ENCODE data around the gene LPIN1.
"Not testable (repeated sequence)": the region's sequence is repeated elsewhere in the genome, so short reads cannot be mapped to it uniquely, and the experiment has no call there.

Gene LPIN1

DNA sequence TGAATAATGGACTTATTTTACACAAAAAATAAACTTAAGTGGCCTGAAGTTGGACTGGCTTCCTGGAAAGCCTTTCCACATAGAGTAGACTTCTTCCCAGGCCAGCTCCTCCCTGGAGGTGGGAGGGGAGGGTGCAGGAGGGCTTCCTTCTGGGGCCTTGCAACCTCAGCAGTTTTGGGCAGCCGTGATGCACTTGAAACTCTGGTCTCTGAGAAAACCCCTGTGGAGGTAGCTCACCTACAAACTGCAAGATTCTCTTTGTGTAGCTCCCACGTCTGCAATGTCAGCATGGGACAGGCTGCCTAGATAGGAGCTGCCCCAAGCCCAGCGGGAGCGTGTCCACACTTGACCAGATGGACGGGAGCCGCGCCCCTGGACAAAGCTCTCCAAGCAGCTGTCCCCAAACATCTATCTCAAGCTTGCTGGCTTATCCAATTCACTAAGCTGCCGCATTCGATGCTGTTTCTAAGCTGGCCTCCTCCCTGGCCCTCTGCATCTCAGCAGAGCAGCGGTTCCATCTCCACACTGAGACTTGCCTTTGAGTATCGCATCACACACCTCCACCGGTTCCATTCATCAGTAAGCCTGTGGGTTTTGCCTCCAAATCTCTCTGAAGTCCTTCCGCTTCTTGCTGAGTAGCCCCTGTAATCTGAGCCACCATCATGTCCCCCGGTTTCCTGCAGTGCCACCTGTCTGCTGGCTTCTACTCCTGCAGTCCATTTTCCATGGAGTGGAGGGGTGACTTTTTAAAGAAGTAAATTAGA lies 1.6 kb upstream of the LPIN1 start:
- no peak for DNase-seq

DNA sequence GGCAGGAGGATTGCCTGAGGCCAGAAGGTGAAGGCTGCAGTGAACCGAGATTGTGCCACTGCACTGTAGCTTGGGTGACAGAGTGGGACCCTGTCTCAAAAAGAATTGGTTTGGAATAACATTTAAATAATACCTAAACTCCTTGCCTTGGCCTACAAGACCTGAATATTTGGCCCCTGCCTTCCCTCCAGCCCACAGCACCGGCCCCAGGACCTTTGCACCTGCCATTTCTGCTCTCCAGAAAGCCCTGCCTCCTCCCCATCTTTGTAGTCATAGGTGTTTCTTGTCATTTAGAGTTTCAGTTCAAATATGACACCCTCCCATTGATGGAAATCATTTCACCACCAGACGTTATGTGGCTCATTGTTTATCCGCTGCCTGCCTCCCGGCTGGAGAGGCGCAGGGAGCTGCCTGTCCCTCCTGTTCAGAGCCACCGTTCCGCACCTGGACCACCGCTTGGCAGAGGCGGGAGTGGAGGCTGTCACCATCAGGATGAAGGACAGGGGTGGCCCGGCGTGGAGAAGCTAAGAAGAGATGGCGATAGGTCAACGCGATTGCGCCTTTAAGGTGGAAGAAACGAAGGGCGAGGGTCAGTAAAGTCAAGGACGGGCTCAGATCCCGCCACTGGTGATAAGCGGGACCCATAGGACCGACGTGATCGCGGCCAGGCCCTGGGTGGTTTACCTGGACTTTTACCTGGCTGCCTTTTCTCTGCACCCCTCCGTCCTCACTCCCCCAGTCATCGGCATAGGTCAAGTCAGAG lies 638 bp upstream of the LPIN1 start:
- no peak for DNase-seq

DNA sequence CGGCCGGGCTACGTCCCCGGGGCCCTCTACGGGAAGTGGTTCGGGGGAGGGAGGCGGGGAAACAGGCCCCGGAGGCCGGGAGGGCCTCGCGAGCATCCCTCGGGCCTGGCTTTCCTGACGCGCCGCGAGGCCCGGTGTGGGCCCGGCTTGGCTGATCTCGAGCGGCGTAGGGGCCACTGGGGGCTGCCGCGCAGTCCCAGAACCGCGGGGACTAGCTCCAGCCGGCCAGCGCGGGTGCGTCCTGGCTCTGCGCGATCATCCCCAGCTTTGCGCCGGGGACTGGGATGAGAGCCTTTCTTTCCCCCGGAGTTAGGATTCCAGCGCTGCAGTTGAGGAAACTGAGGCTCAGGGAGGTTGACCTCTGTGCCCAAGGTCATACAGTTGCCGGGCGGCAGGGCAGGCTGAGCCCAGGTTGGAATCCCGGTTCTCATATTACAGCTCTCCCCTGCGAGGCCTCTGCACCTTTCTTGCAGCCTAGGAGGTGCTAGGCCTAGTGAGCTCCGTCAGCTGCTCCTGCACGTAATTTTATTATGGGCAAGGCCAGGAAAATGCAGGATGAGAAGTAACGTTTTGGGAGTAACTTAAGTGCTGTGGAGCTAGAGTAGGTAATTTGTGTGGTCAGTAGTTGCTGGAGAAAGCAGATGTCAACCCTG lies 501 bp downstream of the LPIN1 start:
- no peak for DNase-seq

DNA sequence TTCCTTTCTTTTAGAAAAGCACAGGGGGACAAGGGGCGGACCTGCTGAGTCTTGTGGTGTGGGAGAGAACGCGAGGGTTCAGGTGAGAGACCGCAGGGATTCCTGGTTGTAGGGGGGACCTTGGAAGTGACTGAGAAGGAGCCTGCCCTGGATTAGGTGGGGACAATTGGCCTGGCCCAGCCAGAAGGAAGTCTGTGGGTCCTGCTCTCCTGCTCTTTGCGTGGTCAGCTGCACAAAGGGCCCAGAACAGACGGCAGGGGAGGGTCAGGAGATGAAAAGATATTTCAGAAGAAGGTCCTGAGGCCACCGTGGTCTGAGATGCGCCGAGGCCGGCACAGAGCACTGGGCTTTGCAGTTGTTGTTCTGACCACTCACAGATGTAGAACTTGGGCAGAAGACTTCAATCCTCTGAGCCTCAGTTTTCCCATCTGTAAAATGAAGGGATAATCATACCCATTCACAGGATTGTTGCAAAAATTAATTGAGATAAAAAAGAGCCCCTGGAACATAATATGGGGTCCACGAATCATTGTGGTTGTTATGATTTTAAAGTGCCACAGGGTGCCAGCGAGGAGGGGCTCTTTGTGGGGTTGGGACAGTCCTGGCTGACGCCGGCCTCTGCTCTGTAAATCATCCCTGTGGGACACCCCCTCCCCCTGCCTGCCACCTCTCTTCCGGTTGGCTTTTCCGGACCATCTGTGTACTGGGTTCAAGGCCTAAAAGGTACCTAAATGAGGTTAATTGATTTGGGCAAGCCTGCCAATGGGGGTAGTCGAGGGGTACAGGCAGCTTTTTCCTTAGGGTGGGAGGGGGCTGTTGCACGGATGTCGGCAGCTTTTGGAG lies 1.8 kb downstream of the LPIN1 start:
- no peak for DNase-seq

DNA sequence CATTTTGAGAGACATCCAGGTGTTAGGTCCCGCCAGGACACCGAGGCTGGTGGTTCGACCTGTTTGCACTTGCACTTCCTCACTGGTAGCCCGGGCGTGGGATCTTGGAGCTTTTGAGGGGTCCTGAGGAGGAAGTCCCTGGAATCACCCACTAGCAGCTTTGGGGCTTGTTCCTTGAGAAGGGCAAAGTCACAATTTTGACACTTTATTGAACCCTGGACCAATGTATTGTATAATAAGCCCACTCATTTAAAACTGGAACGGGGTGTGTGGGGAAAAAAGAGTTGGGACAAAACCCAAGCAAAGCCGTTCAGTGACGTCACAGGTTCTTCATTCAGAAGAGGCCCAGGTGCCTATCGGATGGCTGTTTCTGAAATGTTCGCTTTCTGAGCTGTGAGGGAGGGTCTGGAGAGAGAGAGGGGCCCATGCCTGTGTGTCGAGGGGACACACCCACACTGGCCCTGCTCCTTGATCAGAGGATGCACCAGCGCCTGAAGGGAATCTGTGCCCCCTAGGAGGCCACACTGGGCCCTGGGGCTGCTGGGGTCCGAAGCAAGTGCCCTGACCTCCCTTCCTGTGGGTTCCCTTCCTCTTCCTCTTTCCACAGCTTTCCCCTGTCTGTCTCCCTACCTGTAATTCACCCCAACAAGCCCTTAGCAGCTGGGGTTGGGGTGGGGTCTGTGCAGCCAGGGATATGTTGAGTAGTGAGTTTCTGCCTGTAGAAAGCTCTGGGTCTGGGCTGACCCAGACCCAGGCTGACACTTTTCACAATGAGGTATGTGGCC lies 2.6 kb downstream of the LPIN1 start:
- no peak for DNase-seq

DNA sequence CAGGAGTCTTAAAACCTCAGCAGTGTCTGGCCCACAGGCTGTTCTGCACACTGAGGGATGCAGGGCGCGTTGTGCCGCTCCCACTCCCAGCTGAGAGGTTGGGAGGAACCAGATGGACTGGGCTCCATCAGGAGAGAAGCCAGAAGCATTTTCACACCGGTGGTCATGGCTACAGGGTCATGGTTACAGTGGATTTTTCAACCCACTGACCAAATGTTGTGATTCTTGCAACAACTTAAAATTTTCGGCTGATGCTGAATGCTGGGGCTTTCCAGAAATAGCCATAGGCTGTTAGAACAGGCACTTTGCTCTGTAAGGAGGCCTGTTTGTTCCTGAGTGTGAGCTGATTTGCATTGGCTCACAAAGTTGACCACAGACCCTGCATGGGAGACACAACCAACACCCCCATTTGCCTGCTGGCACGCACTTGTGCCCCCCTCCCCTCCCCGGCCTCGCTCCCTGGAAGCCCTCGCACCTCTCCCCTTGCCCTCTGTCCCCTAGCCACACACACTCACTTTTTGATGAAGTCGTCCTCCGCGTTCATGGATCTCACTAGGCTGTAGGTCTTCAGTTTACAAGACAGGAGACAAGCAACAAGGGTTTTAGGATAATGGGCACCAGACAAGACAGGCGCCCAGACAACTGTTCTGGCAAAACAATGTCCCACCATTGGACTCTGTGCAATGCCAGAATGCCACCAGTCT lies 3.4 kb downstream of the LPIN1 start:
- no peak for DNase-seq

DNA sequence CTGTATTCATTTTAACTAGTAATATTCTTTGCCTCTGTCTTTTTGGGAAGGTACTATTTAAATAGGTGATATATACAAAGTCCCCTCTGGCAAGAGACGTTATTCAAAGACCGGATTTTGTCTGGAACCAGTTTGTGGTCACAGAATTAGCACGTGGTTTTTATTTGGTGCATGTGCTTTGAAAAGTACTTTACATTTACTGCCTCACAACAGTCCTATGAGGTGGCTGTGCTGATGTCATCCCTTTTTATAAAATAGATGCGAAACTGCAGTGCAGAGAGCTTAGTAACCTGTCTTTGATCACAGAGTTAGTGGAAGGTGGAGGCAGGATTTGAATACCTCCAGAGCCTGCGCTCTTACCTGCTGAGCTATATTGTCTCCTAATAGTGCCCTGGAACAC lies 4.0 kb downstream of the LPIN1 start:
- DNase-seq, result no peak

DNA sequence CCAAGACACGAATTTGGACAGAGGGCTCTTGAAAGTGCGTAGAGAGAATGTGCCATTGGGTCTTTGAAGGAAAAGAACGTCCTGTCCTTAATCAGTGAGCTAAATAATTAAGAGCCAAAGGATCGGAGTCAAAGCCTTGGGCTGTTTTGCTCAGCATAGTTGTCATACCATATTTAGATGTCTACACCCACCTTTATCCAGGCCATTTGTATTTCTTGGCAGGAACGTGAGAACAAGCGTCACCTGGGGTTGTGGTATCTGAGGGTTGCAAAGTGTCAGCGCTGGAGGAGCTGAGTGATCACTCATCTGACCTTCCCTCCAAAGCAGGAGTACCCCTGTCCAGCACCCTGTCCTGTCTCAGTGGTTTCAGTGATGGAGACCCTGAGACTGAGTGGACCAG lies 4.5 kb downstream of the LPIN1 start:
- no peak for DNase-seq

DNA sequence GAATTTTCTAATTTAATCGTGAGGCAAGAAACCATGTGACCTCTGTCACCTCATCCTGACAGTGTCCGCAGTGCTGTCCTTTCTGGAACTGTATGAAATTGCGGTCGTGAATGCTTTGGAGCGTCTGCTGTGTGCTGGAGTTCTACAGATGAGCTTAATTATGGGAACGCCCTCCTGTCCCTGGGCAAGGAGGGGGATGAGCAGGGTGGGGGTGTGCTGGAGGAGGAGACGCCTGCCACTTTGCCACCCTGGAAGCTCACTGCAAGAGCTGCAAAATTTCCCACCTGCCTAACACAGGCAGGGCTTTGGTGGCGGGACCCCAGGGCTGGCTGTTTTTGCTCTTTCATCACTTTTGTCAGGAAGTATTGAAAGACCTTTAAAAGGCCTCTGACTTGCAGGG lies 6.5 kb downstream of the LPIN1 start:
- DNase-seq, result no peak

DNA sequence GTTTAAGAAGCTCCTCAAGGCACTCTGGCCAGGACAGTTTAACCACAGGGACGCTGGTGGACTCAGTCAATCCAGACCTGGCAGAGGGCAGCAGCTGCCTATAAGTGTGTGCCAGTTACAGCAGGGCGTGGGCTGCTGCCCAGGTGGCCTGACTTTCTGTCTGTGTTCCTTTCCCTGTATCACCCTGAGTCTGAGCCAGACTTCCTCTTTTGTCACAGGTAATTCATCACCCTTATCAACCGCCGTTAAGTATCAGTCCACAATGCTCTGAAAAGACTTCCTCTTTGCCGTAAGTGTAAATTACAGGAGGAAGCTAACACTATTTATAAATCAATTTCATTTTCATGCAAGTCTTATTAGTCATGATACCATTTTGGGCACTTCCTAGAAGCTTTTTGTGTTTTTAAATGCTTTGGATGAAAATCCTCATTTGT lies 7.0 kb downstream of the LPIN1 start:
- peak; percentile 69 for DNase-seq

DNA sequence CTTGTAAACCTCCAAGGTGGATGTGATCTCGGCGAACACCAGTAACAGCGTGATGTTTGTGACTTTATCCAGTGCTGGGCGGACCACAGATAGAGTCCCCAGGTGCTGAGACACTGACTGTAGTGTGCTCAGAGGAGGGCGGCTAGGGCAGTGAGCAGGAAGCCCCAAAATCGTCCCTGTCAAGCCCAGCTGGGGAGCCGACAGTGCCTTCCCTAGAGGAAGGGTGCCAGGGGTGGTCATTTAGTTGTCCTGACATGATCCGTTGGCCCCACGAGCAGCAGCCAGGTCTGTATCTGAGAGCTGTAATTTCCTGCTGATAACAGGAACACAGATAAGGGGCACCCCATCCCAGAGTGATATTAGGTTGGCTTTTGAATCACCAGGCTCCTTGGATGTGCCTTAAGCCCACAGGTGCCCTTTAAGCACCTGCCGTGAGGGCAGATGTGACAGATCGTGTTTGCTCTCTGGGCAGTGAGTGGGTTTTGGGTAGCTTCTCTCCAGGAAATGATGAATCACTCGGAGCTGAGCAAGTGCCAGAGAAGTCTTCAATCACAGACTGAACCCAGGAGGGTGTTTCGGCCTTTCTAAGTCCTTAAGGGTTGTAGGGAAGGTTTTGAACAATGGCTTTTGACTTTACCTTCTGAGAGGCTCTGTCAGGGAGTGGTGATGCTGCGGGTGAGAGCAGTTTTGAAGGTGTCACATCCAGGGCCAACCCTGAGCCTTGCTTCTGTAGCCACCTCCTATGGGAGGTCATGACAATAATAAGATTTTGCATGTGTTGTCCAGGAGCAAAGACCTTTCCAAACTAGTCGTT lies 7.7 kb downstream of the LPIN1 start:
- DNase-seq, result no peak

DNA sequence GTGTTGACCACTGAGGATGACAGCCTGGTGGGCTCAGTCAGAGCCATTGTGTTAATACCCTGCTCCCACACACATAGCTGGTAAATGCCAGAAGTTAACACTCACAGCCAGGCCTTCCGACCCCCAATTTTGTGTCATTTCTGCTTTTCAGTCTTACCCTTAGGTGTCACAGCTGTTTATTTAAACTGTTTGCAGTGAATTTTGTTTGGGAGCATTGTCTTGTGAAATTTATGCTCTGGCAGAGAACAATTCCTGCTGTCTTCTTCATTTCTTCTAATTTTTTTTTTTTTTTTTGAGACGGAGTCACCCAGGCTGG lies 8.2 kb downstream of the LPIN1 start:
- DNase-seq, result no peak

DNA sequence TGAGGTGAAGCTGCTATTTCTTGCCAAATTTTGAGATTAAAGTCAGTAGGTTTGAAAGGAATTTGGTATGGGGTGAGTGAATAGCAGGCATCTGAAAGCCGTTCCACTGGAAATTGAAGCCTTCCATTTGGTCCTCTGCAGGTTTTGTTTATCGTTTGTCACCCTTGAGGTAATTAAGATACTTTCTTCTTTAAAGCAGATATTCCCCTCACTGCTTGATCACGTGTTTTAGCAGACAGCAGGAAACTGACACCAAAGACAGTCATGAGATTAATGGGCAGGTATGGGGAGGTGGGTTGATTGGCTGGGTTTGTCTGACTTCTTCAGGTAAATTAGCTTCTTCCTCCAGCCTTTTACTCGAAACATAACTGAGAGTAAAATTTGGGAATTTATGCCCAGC lies 10.7 kb downstream of the LPIN1 start:
- no peak for DNase-seq

DNA sequence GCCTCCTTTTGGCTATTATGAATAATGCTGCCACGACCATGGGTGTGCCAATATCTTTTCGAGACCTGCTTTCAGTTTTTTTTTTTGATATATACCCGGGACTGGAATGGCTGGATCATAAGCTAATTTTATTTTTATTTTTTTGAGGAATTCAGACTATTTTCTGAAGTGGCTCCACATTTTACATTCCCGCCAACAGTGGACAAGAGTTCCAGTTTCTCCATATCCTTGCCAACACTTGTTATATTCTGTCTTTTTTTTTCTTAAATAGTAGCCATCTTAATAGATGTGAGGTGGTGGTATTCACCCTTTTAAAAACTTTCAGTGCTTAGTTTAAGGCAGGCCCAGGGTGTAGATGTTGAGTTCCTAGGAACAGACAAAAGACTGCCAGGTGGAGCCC lies 11.8 kb downstream of the LPIN1 start:
- DNase-seq, result no peak

DNA sequence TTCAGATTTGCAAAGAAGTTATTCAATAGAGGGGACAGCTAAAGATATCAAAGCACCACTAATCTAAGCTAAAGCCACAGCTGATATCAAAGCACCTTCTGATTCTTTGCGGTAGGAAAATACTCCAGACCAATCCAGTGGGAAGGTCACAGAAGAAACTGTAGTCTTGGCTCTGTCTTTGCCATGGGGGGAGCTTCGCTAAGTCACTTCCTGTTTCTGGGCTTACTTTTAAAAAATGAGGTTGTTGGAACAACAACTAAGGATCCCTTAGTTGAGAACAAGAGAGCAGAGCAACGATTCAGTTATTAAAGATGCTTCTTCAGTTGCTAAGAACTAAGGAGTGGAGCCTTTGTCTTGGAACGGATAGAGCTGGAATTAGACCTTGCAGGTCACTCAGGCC lies 12.2 kb downstream of the LPIN1 start:
- DNase-seq, result no peak

DNA sequence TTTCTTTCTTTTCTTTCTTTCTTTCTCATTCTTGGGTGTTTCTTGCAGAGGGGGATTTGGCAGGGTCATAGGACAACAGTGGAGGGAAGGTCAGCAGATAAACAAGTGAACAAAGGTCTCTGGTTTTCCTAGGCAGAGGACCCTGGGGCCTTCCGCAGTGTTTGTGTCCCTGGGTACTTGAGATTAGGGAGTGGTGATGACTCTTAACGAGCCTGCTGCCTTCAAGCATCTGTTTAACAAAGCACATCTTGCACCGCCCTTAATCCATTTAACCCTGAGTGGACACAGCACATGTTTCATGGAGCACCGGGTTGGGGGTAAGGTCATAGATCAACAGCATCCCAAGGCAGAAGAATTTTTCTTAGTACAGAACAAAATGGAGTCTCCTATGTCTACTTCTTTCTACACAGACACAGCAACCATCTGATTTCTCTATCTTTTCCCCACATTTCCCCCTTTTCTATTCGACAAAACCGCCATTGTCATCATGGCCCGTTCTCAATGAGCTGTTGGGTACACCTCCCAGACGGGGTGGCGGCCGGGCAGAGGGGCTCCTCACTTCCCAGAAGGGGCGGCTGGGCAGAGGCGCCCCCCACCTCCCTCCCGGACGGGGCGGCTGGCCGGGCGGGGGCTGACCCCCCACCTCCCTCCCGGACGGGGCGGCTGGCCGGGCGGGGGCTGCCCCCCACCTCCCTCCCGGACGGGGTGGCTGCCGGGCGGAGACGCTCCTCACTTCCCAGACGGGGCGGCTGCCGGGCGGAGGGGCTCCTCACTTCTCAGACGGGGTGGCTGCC lies 12.9 kb downstream of the LPIN1 start:
- DNase-seq, result not testable (repeated sequence)

DNA sequence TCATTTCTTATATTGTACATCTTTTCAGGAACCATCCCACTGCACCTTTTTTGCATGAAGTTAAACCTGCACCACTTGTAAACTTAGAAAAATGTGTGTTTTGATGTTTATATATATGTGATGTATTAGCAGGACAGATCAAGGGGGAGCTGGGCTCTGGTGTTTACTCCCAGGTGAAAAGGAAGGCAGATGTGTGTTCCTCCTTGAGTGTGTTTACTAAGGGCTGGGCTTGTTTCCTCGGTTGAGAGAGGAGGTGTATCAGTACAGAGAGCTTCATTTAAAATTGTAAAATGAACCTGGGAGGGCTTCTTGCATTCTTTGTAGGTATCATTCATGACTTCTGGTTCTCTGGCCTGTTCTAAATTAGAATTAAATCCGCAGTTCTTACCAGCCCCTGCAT lies 14.8 kb downstream of the LPIN1 start:
- no peak for DNase-seq

DNA sequence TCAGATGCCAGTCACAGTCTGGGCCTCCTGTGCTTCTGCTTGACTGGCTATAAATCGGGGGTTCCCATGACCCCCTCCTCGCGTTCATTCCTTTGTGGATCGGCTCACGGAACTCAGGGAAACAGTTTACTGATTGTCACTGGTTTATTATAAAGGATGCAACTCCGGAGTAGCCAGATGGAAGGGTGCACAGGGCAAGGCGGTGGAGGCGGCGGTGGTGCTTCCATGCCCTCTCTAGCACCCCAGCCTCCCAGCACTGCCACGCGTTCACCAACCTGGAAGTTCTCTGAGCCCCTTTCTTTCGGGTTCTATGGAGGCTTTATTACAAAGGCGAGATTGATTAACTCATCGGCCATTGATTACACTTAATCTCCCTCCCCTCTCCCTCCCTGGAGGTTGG lies 15.6 kb downstream of the LPIN1 start:
- DNase-seq, result no peak

DNA sequence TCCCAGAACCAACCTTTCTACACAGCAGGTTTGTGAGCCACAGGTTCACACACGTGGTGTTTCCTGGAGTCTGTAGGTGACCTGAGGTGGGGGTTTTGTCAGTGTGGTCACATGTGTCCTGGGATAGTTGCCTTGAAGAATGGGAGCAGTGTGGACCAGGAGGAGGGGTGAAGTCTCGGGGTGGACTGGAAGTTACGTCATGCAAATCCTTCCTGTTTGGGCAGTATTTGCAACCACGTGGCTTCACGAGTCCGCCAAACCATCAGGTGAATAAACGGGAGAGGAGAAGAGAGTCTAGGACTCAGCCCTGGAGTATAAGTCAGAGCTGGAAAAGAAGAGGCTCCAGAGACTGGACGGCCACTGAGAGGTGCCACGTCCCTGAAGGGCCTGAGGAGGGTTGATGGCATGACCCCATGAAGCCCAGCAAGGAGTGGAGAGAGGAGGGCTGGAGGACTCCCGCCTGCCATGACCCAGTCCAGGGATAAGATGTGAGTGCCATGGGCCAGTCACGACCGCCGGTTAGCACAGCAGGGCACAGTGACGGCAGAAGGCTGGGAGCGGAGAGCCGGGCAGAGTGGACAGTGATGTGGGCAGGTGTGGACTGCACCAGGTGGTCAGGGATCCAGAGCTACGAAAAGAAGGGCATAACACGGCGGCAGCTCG lies 16.5 kb downstream of the LPIN1 start:
- DNase-seq, result no peak

Measured in GDM1 (cell line).